Activated gamma-delta T cell treated with anti-CD3 and anti-CD28 coated beads, Interleukin-2, amount 50 U/mL, for 16 hours (primary cell): ENCODE results near the gene DVL3.

Experiments
- DNase-seq: peaks from one replicate; pipeline ENCODE4 v3.0.0-alpha.2; 2020; ENCODE audit warnings: low read depth

Gene DVL3

GRCh38 chr3:184211297-184211696 lies 56.1 kb downstream of the DVL3 start:
- DNase-seq = no peak

- no peak for DNase-seq
These were observed 56.5 kb downstream of the DVL3 start for GRCh38 chr3:184211718-184212117.

GRCh38 chr3:184218814-184219213 lies 63.6 kb downstream of the DVL3 start:
- no peak for DNase-seq

GRCh38 chr3:184222521-184222920 lies 67.3 kb downstream of the DVL3 start:
- DNase-seq = no peak
